Endothelial cell of umbilical vein (primary cell): ENCODE data around the gene ZNF474. TPM values are rescaled to one million over a fixed set of nuclear protein-coding genes. Genes with fewer than 3 reads are reported as not detected.
A peak's percentile ranks its signal among the peaks of the same experiment; 100 is the strongest.

ENCODE experiments used
- BruUV-seq: library from RNA; stranded (reverse); fragments of 400-500 nt; replicated peaks from 2 replicates; lab custom pipeline; 2021; lab: Mats Ljungman, UMichigan
- CTCF ChIA-PET: fragments of 300-600, 350-600 bp; sonication (Branson Sonifier 250); formaldehyde crosslinking; loops from one replicate; lab custom pipeline; 2021; ENCODE audit warnings: antibody characterized with exemption, inconsistent platforms; lab: Charles Lee
- POLR2A ChIA-PET: fragments of 300-600, 350-600 bp; sonication (Branson Sonifier 250); formaldehyde crosslinking; loops from one replicate; lab custom pipeline; 2021; ENCODE audit warnings: antibody characterized with exemption, inconsistent platforms; lab: Charles Lee
- DNase-seq: peaks from one replicate; pipeline ENCODE4 v3.0.0-alpha.2; 2011; ENCODE audit warnings: low read depth, low spot score
- FAIRE-seq: peaks from 2 replicates; lab custom pipeline; 2011; peaks lifted over from hg19 to GRCh38; lab: Jason Lieb, UNC
- H2AFZ ChIP-seq: 2 replicates; pipeline ENCODE4 v1.6.0; 2012; ENCODE audit warnings: low read depth, low read length, control low read depth, inconsistent platforms
- H3K27ac ChIP-seq: 2 replicates; pipeline ENCODE4 v1.5.1; 2011; ENCODE audit warnings: low read depth, mild to moderate bottlenecking, control low read depth, low read length, moderate library complexity; ENCODE audit not compliant: insufficient read depth
- H3K27me3 ChIP-seq, 2 experiments: 2 replicates each; pipeline versions ENCODE4 v1.6.0 to v1.6.1; 2011; ENCODE audit warnings: low read length in 2 of 2, mixed read lengths in 1 of 2; ENCODE audit not compliant: control insufficient read depth in 2 of 2, insufficient read depth in 2 of 2
- H3K36me3 ChIP-seq, 2 experiments: 2 replicates in 1 of 2; 3 replicates in 1 of 2; pipeline ENCODE4 v1.5.1; 2011; ENCODE audit warnings: low read length in 2 of 2, mild to moderate bottlenecking in 1 of 2, moderate library complexity in 1 of 2; ENCODE audit not compliant: control insufficient read depth in 2 of 2, insufficient read depth in 2 of 2; ENCODE audit errors: extremely low read depth in 1 of 2
- H3K4me1 ChIP-seq: 3 replicates; pipeline ENCODE4 v1.5.1; 2011; ENCODE audit warnings: mild to moderate bottlenecking, low read length; ENCODE audit not compliant: control insufficient read depth, insufficient read depth; ENCODE audit errors: extremely low read depth
- H3K4me2 ChIP-seq: 2 replicates; pipeline ENCODE4 v1.6.1; 2011; ENCODE audit warnings: low read length, control low read depth, mixed read lengths; ENCODE audit not compliant: insufficient read depth
- H3K4me3 ChIP-seq, 3 experiments: fragments of 200-600 bp in 1 of 3; sonication (generic), shearing (Covaris generic) in 1 of 3; replicated peaks in 1 of 3; 2 replicates each; pipeline ENCODE4 v1.5.1; 2011 to 2016; ENCODE audit warnings: control low read depth in 3 of 3, low read length in 3 of 3, mild to moderate bottlenecking in 2 of 3, inconsistent platforms in 1 of 3, low read depth in 1 of 3, moderate library complexity in 1 of 3; ENCODE audit not compliant: insufficient read depth in 1 of 3
- H3K79me2 ChIP-seq: 2 replicates; pipeline ENCODE4 v1.6.0; 2012; ENCODE audit warnings: low read length, inconsistent platforms; ENCODE audit not compliant: control insufficient read depth, insufficient read depth
- H3K9ac ChIP-seq: replicated peaks from 2 replicates; pipeline ENCODE3; 2011; ENCODE audit warnings: low read length, control low read depth; ENCODE audit not compliant: insufficient read depth; ENCODE audit errors: extremely low read depth
- H3K9me1 ChIP-seq: replicated peaks from 3 replicates; pipeline ENCODE4 v1.6.0; 2011; ENCODE audit warnings: mild to moderate bottlenecking, low read length; ENCODE audit not compliant: control insufficient read depth, insufficient read depth; ENCODE audit errors: extremely low read depth
- H3K9me3 ChIP-seq: replicated peaks from 2 replicates; pipeline ENCODE4 v1.5.1; 2012; ENCODE audit warnings: low read length, inconsistent platforms; ENCODE audit not compliant: control insufficient read depth, insufficient read depth
- H4K20me1 ChIP-seq: replicated peaks from 2 replicates; pipeline ENCODE3; 2011; ENCODE audit warnings: mild to moderate bottlenecking, low read length; ENCODE audit not compliant: control insufficient read depth, insufficient read depth; ENCODE audit errors: extremely low read depth
- CTCF ChIP-seq, 2 donors: IDR thresholded peaks; 1 replicate in 1 of 2; 2 replicates in 1 of 2; pipeline ENCODE4 v1.5.1; 2011; ENCODE audit warnings: low read length in 2 of 2, mild to moderate bottlenecking in 2 of 2, moderate library complexity in 2 of 2, control low read depth in 1 of 2, inconsistent platforms in 1 of 2, low read depth in 1 of 2; ENCODE audit not compliant: insufficient read depth in 1 of 2; ENCODE audit errors: extremely low read depth in 1 of 2
- EZH2 ChIP-seq: IDR thresholded peaks from 2 replicates; pipeline ENCODE4 v1.6.1; 2012; ENCODE audit warnings: borderline replicate concordance, low read depth, mild to moderate bottlenecking, moderate library complexity, low read length, inconsistent platforms; ENCODE audit not compliant: severe bottlenecking
- MAX ChIP-seq: IDR thresholded peaks from 2 replicates; pipeline ENCODE4 v1.6.1; 2011; ENCODE audit not compliant: insufficient read depth, insufficient read length
- POLR2A ChIP-seq: IDR thresholded peaks from 2 replicates; pipeline ENCODE4 v1.6.1; 2012; ENCODE audit warnings: low read depth, mild to moderate bottlenecking, control low read depth, low read length
- dilution Hi-C: fragments of 300-500 bp; cut with MboI; formaldehyde crosslinking; loops from one replicate; pipeline ENCODE4 v1.15.0; 2019; ENCODE audit warnings: low sequenced_read_pairs; ENCODE audit not compliant: extremely low pct_ligation_motif_present
- intact Hi-C: fragments of 100-400 bp; cut with micrococcal nuclease; formaldehyde crosslinking; loops from one replicate; pipeline ENCODE4 v1.10.0; 2022
- polyA plus RNA-seq, 4 experiments: library from polyadenylated mRNA; depleted of rRNA in 3 of 4; stranded (reverse) in 3 of 4; unstranded in 1 of 4; fragments of >200 nt; gene quantifications; 2 replicates each; pipeline versions ENCODE4 v1.2.1 to v1.2.3, GENCODE V29; 2011 to 2012; ENCODE audit warnings: missing spikeins in 1 of 4
- total RNA-seq: library from RNA; stranded (reverse); gene quantifications from 2 replicates; pipeline ENCODE4 v1.2.3, GENCODE V29; 2021

The ZNF474 gene
- total and polyA plus RNA-seq, 2 donors (not counting 3 experiments of a cell fraction or from before 2014, with no cell fraction given) = 0.03 TPM; not detected in 1

- Histone ChIP-seq H3K27ac (no peak overlapping the region), H3K9me1 (no peaks in the 10 kb centered on the region), H3K27me3 (peaks cover 10 to 18% of the 10 kb centered on the region in 2 experiments), H2AFZ (no peak overlapping the region), H3K36me3 (no peaks in the 10 kb centered on the region), H3K9me3 (no peaks in the 10 kb centered on the region), H3K9ac (no peak overlapping the region), H4K20me1 (no peaks in the 10 kb centered on the region), H3K4me1 (peaks cover 3% of the 10 kb centered on the region), H3K4me3 (no peak overlapping the region), H3K79me2 (no peaks in the 10 kb centered on the region), H3K4me2 (no peak overlapping the region)
- peak; percentile 53 to 68 for TF ChIP-seq CTCF (IDR thresholded peaks at IDR 0.05; ENCODE audit: extremely low read depth in 1 of 2, insufficient read depth in 1 of 2, low read depth in 1 of 2, low read length in 2 of 2)
- TF ChIP-seq POLR2A = no peak
- dilution Hi-C loops = loop anchor here (25.0 kb wide), 1 partner anchor 109 kb away; the partner anchor contains the start of gene LOX
- peak; percentile 73 for DNase-seq
- peak; percentile 67 for FAIRE-seq
- ChIA-PET POLR2A (no interaction called here), CTCF (interaction anchor here (0.6 to 7.5 kb wide), 50 partner anchors 8 to 1172 kb away, joined by 3 to 138 read pairs (median 4); partner anchors contain the start of genes LOX, SRFBP1 and ZNF474)
- no TSS peak for BruUV-seq
- intact Hi-C loops = loop anchor here (1.0 to 10.0 kb wide), 3 partner anchors 117 to 1149 kb away; partner anchors contain the start of gene SNCAIP
These were observed 66.6 kb downstream of the ZNF474 start for GRCh38 chr5:122195802-122196394.

- H3K9ac ChIP-seq = no peak overlapping the region
- intact Hi-C loops (loop anchor here (10.0 kb wide), 1 partner anchor 1146 kb away; no protein-coding TSS in a partner anchor), dilution Hi-C loops (loop anchor here (25.0 kb wide), 1 partner anchor 112 kb away; the partner anchor contains the start of gene LOX)
- no peaks in the 10 kb centered on the region for H3K9me3 ChIP-seq
- FAIRE-seq (no peak), DNase-seq (no peak)
- ChIA-PET POLR2A (no interaction called here), CTCF (interaction anchor here (7.5 kb wide), 1 partner anchor 216 kb away, joined by 138 read pairs; no protein-coding TSS in a partner anchor)
- H3K4me3 ChIP-seq = no peak overlapping the region
- no peak overlapping the region for H3K4me2 ChIP-seq
- no peaks in the 10 kb centered on the region for H3K79me2 ChIP-seq
- no peak overlapping the region for H2AFZ ChIP-seq
- H3K36me3 ChIP-seq = no peaks in the 10 kb centered on the region
- H3K27ac ChIP-seq = no peak overlapping the region
- peaks cover 10 to 18% of the 10 kb centered on the region in 2 experiments for H3K27me3 ChIP-seq
- no peaks in the 10 kb centered on the region for H3K9me1 ChIP-seq
- H3K4me1 ChIP-seq = no peaks in the 10 kb centered on the region
- no peaks in the 10 kb centered on the region for H4K20me1 ChIP-seq
- BruUV-seq = no TSS peak
- no peak for TF ChIP-seq MAX
- TF ChIP-seq EZH2 = peak; percentile 33
These were observed 69.8 kb downstream of the ZNF474 start for GRCh38 chr5:122199146-122199545.
